Measurements from ENCODE around the gene IFNA5.

The IFNA5 gene

DNA sequence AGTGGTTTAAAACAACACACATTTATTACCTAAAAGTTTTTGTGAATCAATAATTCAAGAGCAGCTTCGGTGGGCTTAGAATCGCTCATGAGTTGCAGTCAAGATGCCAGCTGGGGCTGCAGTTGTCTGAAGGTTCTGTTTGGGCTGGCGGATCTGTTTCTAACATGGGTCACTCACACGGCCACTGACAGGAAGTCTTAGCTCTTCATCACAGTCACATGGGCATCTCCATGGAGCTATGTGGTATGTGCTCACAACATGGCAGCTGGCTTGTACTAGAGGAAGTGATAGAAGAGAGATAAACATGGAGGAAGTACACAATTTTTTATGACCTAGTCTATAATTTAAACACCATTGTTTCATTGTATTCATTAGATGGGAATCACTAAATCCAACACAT is 18.9 kb upstream of the IFNA5 start:
- H3K36me3 ChIP-seq (ENCODE audit: low read depth), result peaks cover 2% of the 10 kb centered on the region; the same call in 1 of the 2 replicates
- DNase-seq (ENCODE audit: low spot score), result no peak
- no peaks in the 10 kb centered on the region for H3K27me3 ChIP-seq (ENCODE audit: insufficient read depth, poor library complexity, severe bottlenecking)
- no peak overlapping the region for H3K4me3 ChIP-seq (ENCODE audit: severe bottlenecking)
- no peak for ATAC-seq (ENCODE audit: low read depth)
- TF ChIP-seq, protein P1, sequence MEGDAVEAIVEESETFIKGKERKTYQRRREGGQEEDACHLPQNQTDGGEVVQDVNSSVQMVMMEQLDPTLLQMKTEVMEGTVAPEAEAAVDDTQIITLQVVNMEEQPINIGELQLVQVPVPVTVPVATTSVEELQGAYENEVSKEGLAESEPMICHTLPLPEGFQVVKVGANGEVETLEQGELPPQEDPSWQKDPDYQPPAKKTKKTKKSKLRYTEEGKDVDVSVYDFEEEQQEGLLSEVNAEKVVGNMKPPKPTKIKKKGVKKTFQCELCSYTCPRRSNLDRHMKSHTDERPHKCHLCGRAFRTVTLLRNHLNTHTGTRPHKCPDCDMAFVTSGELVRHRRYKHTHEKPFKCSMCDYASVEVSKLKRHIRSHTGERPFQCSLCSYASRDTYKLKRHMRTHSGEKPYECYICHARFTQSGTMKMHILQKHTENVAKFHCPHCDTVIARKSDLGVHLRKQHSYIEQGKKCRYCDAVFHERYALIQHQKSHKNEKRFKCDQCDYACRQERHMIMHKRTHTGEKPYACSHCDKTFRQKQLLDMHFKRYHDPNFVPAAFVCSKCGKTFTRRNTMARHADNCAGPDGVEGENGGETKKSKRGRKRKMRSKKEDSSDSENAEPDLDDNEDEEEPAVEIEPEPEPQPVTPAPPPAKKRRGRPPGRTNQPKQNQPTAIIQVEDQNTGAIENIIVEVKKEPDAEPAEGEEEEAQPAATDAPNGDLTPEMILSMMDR (IDR thresholded peaks at IDR 0.05; ENCODE audit: poor library complexity, severe bottlenecking), result no peak
- peaks cover 5% of the 10 kb centered on the region for H3K4me1 ChIP-seq (ENCODE audit: insufficient read depth, poor library complexity, severe bottlenecking)
- H3K27ac ChIP-seq (ENCODE audit: poor library complexity, severe bottlenecking), result no peak overlapping the region
- no peaks in the 10 kb centered on the region for H3K9me3 ChIP-seq (ENCODE audit: severe bottlenecking)

DNA sequence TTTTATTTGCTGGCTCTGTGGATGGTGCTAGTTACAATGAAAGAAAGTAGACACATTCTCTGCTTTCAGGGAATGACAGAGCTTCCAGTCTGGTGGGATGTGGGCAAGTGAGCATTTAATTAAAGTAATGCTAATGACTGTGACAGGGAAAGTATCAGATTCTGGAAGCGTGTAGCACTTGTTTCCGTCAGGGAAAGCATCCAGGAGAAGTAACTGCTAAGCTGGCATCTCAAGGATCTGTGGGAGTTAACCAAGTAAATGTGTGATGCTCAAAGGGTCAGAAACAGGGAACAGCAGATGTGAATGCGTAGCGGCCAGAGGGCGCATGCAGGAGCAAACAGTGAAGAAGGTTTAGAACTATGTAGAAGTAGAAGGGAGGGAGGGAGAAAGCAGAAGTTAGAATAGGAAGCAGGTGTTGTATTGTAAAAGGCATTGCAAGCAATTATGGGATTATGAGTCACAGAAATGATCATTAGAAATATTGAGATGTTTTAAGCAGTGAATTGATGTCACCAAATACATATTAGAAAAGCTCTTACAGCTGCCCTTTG is 17.9 kb upstream of the IFNA5 start:
- H3K9me3 ChIP-seq (ENCODE audit: severe bottlenecking), result no peaks in the 10 kb centered on the region
- H3K27ac ChIP-seq (ENCODE audit: poor library complexity, severe bottlenecking), result no peak overlapping the region
- TF ChIP-seq, protein P1 (IDR thresholded peaks at IDR 0.05; ENCODE audit: poor library complexity, severe bottlenecking), result no peak
- H3K4me3 ChIP-seq (ENCODE audit: severe bottlenecking), result no peak overlapping the region
- no peaks in the 10 kb centered on the region for H3K36me3 ChIP-seq (ENCODE audit: low read depth)
- peaks cover 3% of the 10 kb centered on the region for H3K4me1 ChIP-seq (ENCODE audit: insufficient read depth, poor library complexity, severe bottlenecking)
- H3K27me3 ChIP-seq (ENCODE audit: insufficient read depth, poor library complexity, severe bottlenecking), result no peaks in the 10 kb centered on the region
- no peak for ATAC-seq (ENCODE audit: low read depth)
- no peak for DNase-seq (ENCODE audit: low spot score)

DNA sequence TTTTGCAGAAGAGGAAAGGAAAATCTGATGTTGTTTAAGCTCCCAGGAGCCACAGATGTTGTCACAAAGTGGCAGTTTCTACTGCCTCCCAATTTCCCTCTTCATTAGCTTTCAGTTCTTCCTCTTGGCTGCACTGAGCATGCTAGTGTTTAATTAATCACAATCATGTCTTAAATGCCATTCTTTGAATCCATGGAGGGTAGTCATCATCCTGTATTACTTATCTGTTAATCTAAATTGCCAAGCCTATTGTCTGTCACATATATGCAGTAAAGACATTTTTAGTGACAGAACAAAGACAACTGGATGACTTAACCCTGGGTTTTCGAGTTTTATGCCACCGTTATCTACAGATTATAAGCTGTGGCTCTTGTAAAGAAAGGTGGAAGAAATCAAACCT is 15.4 kb upstream of the IFNA5 start:
- Histone ChIP-seq H3K27ac (ENCODE audit: poor library complexity, severe bottlenecking) (no peak overlapping the region), H3K4me3 (ENCODE audit: severe bottlenecking) (no peak overlapping the region), H3K4me1 (ENCODE audit: insufficient read depth, poor library complexity, severe bottlenecking) (no peaks in the 10 kb centered on the region), H3K36me3 (ENCODE audit: low read depth) (no peaks in the 10 kb centered on the region), H3K9me3 (ENCODE audit: severe bottlenecking) (no peaks in the 10 kb centered on the region), H3K27me3 (ENCODE audit: insufficient read depth, poor library complexity, severe bottlenecking) (no peaks in the 10 kb centered on the region)
- TF ChIP-seq, protein P1 (IDR thresholded peaks at IDR 0.05; ENCODE audit: poor library complexity, severe bottlenecking), result no peak
- DNase-seq (ENCODE audit: low spot score) (no peak), ATAC-seq (ENCODE audit: low read depth) (no peak)

DNA sequence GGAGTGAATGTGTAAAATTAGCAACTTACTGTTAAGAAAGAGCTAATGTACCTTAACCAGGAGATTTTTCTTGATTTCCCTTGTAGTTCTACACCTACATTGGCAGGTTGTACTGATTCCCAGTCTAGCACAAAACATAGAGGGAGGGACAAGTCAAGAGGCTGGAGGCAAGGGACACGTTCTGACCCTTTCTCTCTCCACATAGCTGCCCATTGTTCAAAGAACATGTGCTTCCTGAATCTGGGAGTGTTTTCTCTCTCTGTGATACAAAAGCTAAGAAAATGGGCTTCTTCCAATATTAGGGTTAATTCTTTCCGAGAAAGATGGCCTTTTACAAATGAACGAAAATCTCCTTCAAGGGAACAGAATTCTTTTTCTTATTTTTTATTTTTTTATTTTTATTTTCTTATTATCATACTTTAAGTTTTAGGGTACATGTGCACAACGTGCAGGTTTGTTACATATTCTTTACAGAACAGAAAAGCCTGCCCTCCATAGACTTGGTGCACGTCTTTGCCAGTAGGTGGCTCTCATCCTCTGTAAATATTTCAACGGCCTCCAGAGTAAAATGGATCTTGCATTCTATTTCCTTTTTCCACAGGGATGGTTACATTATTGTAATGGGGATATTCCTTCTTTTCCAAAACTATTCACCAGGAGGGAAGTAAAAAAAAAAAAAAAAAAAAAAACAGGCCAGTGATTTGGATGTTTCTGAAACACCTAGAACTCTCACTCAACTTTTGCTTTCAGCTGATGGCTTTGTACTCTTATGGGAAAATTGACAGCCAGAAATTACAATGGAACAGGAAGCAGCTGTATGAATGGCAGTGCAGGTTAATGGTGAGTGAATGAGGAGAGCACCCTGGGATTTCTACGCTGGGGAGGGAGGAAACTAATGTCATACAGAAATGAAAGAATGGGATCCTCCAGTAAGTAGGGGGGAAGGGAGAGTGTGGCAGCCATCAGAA is 13.1 kb upstream of the IFNA5 start:
- no peak overlapping the region for H3K27ac ChIP-seq (ENCODE audit: poor library complexity, severe bottlenecking)
- no peaks in the 10 kb centered on the region for H3K9me3 ChIP-seq (ENCODE audit: severe bottlenecking)
- peaks cover 7% of the 10 kb centered on the region for H3K27me3 ChIP-seq (ENCODE audit: insufficient read depth, poor library complexity, severe bottlenecking)
- TF ChIP-seq, protein P1 (IDR thresholded peaks at IDR 0.05; ENCODE audit: poor library complexity, severe bottlenecking), result peak; percentile 88
- H3K36me3 ChIP-seq (ENCODE audit: low read depth), result no peaks in the 10 kb centered on the region
- DNase-seq (ENCODE audit: low spot score) (no peak), ATAC-seq (ENCODE audit: low read depth) (peak; percentile 85)
- no peak overlapping the region for H3K4me3 ChIP-seq (ENCODE audit: severe bottlenecking)
- no peaks in the 10 kb centered on the region for H3K4me1 ChIP-seq (ENCODE audit: insufficient read depth, poor library complexity, severe bottlenecking)

Measured in RWPE2 (cell line).